IPS-11a (cell line): ENCODE measurements around the gene RIOK1.
A peak's percentile ranks its signal among the peaks of the same experiment; 100 is the strongest.
"Not testable (repeated sequence)": the region's sequence is repeated elsewhere in the genome, so short reads cannot be mapped to it uniquely, and the experiment has no call there.

Source experiments
- H3K4me3 ChIP-seq: one replicate; pipeline ENCODE4 v1.5.1; 2013; ENCODE audit warnings: low read depth, low read length, control low read depth

RIOK1 gene

DNA sequence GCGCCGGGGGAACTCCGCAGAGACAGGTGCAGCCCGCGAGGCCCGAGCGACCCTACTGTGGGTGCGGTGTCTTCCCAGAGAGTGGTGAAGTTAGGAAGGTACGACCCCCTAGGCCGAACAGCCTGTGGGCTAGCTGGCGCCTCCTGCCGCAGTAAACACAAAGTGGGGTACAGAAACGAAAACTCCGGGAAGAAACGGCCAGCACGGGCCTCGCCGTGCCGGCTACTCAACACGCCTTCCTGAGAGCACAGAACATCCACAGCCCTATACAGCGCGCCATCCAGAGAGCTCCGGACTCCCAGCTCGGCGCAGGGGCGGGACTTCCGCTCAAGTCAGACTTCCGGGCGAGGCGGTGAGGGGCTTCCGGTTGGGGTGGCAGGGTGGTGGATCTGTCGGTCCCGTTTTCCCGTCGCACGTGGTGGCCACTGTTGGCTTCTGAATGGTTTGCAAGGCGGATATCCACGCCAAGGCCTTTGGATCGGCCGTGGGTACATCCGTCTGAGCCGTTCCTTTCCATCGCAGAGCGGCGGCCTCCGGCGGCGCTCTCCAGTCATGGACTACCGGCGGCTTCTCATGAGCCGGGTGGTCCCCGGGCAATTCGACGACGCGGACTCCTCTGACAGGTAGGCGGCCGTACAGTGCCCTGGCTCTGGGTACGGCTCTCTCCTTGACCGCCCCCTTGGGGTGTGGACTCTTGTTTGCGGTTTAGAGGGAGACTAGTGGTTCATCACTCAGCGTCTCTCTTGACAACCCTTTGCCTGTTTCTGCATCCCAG lies at the start of gene RIOK1, which contains the start of gene CAGE1:
Gene RIOK1, plus strand, starts transcription at position 358 of the 775 bp plus-strand sequence. Its CDS starts 195 bp downstream, at position 553.
Gene CAGE1, minus strand, starts transcription at position 292 of the 775 bp plus-strand sequence. CDS start 2,569 bp downstream, outside the sequence.
- peak within 1 kb of the TSS; percentile 69 for H3K4me3 ChIP-seq

DNA sequence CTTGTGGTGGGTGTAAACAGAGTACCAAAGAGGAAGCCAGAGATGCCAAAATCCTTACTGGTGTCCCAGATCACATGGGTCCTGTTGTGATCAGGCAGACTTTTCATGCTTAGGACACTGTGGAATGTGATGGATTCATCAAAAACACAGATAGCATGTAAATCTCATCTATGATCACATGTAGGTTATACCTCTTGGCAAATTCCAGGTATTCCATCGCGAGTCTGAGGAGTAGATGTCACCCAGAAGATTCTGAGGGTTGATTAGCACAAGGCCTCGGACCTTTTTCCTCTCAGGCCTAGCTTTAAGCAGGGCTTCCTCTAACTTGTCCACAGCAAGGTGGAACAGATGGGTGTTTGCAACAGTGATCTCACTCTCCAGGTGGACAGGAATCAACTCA lies 48.3 kb upstream of the RIOK1 start:
- no peak overlapping the region for H3K4me3 ChIP-seq

DNA sequence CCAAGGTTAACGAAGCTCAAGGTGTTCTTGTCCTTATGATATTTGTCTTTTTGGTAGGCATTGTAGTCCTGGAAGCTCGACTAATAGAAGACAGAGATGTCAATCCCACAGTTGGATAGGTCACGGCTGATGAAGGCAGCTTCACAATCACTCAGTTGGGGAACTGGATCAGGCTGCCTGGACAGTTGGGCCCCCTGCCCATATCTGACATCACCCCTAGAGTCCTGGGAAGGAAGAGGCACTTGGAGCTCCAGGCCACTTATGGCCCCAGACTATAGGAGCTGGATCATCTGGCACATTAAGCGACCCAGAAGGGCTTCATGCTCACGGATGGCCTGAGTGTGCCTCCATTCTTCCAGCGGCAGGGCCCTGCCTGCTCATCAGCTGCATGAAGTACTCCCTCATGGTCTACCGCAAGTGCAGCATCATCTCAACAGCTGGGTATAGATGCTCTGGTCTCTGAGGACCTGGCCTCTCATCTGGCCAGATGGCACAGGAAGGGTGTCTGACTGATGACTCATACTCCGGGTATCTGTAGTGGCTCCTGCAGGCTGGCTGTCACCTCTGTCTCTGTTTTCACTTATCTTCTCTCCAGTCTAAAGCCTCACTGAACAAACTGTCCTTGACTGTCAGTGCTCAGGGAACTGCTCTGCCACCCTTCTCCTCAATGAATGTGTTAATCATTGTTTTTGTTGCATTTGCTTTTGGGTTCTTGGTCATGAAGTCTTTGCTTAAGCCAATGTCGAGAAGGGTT lies 47.4 kb upstream of the RIOK1 start:
- H3K4me3 ChIP-seq: no peak overlapping the region

DNA sequence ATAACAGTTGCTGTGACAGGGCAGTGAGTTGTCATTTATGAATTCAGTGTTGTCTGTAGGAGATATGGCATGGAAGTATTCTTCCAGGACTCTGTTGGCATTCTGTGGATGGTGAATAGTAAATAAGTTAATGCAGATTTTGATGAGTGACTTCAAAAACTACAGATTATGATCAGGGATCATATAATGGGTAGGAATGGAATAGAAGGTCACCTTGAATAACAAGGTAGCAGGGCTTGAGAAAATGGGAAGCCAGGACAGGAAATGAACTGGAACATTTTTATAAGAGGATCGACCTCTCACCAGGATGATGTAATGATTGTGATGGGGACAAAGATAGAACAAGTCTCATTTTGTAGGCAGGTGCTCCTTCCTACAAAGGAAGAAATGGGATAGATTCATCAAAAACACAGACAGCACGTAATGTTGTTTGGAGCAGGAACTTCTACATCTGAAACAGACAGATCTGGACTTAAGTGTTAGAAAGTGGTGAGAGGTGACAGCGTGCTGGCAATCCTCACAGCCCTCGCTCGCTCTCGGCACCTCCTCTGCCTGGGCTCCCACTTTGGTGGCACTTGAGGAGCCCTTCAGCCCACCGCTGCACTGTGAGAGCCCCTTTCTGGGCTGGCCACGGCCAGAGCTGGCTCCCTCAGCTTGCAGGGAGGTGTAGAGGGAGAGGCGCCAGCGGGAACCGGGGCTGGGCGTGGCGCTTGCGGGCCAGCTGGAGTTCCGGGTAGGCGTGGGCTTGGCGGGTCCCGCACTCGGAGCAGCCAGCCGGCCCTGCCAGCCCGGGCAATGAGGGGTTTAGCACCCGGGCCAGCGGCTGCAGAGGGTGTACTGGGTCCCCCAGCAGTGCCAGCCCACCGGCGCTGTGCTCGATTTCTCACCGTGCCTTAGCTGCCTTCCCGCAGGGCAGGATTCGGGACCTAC lies 45.8 kb upstream of the RIOK1 start:
- no peak overlapping the region for H3K4me3 ChIP-seq

DNA sequence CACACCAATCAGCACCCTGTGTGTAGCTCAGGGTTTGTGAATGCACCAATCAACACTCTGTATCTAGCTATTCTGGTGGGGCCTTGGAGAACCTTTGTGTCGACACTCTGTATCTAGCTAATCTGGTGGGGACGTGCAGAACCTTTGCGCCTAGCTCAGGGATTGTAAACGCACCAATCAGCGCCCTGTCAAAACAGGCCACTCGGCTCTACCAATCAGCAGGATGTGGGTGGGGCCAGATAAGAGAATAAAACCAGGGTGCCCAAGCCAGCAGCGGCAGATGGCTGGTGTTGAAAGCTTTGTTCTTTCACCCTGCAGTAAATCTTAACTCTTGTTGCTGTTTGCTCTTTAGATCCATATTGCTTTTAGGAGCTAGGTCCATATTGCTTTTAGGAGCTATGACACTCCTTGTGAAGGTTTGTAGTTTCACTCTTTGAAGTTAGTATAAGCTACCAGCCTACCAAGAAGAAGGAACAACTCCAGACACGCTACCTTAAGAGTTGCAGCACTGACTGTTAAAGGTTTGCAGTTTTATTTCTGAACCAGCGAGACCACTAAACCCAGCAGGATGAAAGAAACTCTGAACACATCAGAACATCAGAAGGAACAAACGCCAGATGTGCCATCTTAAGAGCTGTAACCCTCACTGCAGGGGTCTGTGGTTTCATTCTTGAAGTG lies 44.7 kb upstream of the RIOK1 start:
- H3K4me3 ChIP-seq: not testable (repeated sequence)

DNA sequence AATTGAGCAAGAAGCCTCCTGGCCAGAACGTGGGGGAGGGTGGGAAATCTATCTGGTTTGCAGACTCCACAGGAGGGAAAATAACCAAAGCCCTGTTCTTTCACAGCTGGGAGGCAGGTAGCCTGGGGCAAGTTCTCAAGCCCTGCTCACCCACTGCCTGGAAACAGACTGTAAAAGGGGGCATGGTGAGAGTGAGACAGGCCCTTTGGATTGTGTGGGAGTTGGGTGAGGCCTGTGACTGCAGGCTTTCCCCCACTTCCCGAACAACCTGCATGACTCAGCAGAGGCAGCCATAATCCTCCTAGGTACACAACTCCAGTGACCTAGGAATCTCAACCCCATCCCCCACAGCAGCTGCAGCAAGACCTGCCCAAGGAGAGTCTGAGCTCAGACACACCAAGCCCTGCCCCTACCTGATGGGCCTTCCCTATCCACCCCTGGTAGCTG lies 42.0 kb upstream of the RIOK1 start:
- not testable (repeated sequence) for H3K4me3 ChIP-seq

DNA sequence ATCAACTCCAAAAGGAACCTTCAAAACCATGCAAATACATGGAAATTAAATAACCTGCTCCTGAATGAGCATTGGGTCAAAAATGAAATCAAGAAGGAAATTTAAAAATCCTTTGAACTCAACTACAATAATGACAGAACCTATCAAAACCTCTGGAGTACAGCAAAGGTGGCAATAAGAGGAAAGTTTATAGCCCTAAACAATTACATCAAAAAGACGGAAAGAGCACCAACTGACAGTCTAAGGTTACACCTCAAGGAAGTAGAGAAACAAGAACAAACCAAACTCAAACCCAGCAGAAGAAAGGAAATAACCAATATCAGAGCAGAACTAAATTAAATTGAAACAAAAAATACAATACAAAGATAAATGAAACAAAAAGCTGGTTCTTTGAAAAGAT lies 39.0 kb upstream of the RIOK1 start:
- not testable (repeated sequence) for H3K4me3 ChIP-seq

DNA sequence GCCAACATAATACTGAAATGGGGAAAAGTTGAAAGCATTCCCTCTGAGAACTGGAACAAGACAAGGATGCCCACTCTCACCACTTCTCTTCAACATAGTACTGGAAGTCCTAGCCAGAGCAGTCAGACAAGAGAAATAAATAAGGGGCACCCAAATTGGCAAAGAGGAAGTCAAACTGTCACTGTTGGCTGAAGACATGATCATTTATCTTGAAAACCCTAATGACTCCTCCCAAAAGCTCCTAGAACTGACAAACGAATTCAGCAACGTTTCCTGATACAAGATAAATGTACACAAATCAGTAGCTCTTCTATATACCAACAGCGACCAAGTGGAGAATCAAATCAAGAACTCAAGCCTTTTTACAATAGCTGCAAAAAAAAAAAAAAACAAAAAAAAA lies 37.7 kb upstream of the RIOK1 start:
- not testable (repeated sequence) for H3K4me3 ChIP-seq

DNA sequence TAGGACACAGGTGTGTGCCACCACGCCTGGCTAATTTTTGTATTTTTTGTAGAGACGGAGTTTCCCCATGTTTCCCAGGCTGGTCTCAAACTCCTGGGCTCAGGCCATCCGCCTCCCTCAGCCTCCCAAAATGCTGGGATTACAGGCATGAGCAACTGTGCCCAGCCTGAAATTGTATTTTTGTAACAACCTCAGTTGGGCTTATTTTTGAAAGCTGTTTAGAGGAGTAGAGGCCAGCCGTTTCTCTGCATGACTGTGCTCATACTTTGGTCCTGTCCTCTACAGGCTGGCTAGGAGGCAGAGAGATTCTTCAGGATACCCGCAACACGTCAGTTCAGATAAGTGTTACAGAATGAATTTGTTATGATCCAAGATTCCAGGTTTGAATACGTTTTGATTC lies 22.2 kb upstream of the RIOK1 start:
- H3K4me3 ChIP-seq: no peak overlapping the region

DNA sequence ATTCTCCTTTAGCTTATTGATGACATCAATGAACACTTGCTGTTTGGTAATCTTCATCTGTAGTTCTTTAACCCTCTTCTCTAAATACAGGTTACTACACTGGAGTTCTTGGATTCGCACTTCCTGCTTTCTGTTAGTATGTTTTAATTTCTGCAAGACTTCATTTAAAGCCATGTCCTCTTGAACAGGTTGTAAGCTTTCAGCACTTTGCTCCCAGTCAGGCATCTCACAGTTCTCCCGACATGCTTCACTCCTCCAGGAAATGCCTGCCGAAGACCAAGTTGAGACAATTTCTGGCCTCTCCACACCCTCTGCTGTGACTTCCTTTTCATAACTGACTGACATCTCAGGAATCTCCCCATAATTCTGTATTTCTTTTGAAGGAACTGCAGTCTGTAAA lies 15.9 kb upstream of the RIOK1 start:
- H3K4me3 ChIP-seq: no peak overlapping the region

DNA sequence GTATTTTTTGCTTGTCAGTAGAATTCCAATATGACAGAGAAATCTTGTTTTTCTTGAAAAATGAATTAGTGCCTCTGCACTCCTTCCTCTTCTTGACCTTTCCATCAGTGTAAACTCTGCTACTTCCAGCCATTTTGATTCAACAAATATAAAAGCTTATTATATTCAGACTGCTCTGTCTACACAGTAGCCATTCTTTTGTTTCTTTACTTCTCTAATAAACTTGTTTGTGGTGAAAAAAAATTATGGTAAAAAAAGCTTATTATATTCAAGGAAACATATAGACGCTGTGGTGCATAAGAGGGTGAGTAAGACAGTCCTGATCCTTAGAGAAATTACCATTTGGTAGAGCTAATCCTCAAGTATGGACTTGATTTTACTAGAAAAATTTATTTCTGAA lies 11.6 kb upstream of the RIOK1 start:
- H3K4me3 ChIP-seq: no peak overlapping the region

DNA sequence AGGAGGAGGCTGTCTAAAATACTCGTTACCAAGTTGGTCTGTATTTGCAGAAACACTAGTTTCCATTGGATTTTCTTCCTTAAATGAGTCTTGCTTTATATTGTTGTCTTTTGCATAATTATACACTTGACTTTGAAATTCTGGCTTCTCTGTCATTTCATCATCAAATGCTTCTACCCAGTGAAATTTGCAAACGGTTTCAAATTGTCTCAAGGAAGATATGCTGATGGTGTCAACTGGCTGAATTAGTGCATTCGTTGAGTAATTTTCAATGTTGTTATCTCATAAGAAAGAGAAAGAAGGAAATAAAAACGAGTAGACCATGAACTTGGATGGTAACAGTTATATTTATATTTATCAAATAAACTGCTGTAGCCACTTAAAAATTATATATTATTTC lies 10.9 kb upstream of the RIOK1 start:
- no peak overlapping the region for H3K4me3 ChIP-seq

DNA sequence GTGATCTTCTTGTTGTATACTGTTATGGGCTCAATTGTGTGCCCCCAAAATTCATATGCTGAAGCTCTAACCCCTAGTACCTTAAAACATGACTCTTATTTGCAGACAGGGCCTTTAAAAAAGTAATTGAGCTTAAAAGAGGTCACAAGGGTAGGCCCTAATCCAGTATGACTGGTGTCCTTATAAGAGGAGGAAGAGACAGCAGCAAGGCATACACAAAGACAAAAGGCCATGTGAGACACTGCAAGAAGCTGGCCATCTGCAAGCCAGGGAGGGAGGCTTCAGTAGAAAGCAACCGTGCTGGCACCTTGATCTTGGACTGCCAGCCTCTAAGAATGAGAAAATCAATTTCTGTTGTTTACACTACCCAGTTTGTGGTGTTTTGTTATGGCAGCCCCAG lies 8.5 kb upstream of the RIOK1 start:
- no peak overlapping the region for H3K4me3 ChIP-seq

DNA sequence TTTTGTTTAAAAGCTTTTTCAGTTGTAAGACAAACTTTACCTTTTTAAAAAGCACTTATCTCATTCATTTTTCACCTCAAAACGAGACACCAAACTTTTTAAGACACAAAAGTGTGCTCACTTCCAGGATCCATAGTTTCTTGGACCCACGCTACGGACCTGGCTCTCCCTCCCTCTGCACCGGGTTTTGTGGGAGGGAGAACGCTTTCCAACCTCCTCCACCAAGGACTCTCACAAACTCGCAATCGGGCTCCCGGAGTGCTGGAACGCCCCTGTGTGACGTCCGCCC lies 502 bp upstream of the RIOK1 start:
- peak overlapping the region; percentile 69 for H3K4me3 ChIP-seq

DNA sequence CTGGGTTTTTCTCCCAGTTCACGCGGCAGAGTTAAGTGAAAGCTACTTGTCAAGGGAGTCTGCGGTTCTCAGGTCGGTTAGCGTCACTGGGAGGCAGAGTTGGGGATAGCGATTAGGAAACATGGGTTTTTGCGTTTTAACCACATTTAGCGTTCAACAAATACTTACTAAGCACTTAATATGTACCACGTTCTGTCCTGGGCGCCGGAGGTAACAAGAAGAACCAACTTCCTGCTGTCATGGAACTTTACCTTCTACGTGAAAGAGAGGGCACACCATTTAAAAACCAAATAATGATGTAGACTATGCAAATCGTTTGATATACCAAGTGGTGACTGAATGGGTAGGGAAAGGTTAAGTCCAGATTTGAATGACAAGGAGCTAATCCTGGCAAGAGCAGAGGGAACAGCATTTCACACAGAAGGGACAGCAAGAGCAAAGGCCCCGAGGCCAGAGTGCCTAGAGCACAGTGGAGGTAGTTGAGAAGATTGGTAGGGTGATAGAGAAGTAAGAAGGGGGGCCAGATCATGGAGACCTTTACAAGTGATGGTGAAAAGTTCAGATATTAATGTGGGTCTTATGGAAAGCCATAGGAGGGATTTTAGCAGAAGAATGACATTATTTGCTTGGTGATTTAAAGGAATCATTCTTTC lies 744 bp downstream of the RIOK1 start:
- H3K4me3 ChIP-seq: peak overlapping the region; percentile 69

DNA sequence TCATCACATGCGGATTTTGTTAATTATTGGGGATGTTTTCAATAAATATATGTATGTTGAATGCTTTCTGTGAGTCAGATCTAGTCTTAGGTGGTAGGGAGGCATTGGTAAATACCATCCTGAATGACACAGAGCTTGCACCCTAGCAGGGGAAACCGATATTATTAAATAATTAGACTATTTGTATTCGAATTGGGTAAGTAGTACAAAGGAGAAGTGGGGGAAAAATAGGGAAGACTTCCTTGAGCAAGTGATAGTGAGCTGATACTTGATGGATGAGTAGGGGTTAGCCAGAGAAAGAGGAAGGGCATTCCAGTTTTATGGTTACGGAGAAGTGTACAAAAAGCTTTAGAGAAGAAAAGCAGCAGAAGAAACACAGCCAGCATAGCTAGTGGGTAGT lies 1.5 kb downstream of the RIOK1 start:
- no peak overlapping the region for H3K4me3 ChIP-seq

DNA sequence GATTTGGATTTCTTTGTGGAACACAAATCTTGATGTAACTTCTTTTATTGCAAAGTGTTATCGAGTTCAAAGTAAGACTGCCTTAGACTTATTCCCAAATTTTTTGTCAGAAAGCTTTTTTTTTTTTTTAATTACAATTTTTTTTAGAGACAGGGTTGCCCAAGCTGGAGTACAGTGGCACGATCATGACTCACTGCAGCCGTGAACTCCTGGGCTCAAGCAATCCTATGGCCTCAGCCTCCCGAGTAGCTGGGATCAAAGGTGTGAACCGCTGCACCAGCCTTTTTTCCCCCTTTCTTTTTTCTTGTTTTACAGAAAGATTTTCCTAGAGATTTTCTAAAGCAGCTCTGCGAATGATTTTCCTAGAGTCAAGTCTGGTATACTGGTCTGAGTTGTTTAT lies 2.8 kb downstream of the RIOK1 start:
- no peak overlapping the region for H3K4me3 ChIP-seq

DNA sequence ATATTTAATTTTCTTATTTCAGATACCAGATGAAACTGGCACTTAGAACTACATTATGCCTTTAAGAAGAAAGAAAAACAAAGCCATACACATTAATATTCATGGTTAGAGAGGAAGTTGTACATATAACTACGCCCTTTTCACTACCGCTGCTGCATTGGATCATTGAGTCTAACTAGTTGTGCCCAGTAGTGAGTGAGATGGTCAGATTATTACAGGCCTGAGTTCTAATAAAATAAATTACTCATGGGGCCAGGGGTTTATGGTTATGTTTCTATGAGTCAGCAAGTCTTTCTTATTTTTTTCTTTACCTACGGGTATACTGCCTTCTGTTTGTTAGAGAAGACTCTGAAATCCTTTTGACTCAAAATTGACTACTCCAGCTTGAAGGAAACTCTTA lies 11.5 kb downstream of the RIOK1 start:
- H3K4me3 ChIP-seq: no peak overlapping the region

DNA sequence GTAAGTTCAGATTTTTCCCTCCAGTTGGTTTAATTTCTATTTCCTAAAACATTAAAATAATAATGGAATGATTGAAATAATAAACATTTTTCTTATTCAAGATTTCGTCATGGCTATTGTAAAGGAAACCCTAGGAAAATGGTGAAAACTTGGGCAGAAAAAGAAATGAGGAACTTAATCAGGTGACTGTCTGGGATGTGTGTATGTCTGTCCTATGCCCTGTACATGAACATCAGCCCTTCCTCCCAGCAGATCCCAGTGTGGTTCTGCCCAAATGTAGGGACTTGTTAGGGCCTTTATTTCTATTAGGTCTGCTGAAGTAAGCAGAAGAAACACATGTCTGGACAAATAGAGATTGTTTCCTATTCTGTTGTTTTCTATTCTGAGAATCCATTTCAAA lies 13.1 kb downstream of the RIOK1 start:
- no peak overlapping the region for H3K4me3 ChIP-seq

DNA sequence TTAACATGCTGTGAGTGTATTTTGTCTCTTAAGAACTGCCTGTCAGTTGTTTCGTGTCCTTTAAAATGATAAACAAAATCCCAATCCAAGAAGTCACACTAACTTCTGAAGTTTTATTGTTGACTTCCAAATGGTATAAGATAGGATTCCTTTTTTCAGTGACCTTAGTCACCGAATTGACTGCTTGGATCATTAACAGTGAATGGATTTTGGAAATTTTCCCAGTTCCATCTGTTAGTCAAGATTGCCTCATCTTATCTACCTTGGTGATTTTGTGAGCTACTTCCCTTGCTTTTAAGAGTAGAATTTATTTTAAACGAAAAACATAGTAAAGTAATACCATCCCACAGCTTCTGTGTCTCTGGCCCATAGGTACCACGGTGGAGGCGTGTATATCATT lies 14.9 kb downstream of the RIOK1 start:
- H3K4me3 ChIP-seq: no peak overlapping the region
